ENCODE data around the gene NPPA. TPM values are rescaled to one million over a fixed set of nuclear protein-coding genes. Genes with fewer than 3 reads are reported as not detected.
A peak's percentile ranks its signal among the peaks of the same experiment; 100 is the strongest.

Gene NPPA
- total and polyA plus RNA-seq, 9 of the 15 experiments (the other 6 are each of a cell fraction or from before 2014, with no cell fraction given), result not detected

DNA sequence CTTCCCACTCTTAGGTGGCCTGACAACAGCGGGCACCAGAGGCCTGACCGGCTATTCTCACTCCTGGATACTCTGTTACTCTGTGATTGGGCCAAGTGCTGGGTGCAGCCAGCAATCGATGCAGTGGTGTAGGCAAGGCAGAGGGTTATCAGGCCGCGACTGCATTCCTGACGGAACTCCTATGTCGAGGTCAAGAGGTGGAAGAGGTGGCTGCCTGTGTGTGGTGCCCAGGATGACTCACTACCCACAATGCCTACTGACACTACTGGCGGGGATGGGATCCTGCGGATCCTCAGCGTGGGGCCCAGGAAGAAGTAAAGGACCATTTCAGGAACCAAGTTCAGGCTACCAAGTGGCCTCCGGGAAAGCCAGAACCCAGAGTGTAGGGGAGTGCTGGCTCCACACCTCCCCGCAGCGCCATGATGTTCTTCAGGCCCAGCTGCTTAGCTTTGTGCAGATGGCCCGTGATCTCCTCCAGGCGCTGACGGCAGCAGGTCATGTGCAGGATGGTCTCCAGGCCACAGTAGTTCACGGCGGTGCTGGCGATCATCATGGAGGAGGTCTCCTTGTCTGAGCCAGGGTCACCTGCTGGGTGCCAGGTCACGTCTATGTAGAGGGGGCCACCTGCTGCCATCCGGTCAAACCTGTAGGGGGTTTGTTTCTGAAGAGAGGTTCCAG, 46.7 kb downstream of the NPPA start:
- ChIA-PET POLR2A (interaction anchor here (4.5 to 4.9 kb wide), 2 partner anchors 10 to 108 kb away, joined by 75 to 80 read pairs; no protein-coding TSS in a partner anchor), CTCF (ENCODE audit: low intra/inter-chr PET ratio) (no interaction called here)
- Histone ChIP-seq H3K9me3 (replicated peaks; ENCODE audit: control insufficient read depth, insufficient read depth, low read depth, low read length) (no peaks in the 10 kb centered on the region), H3K4me2 (ENCODE audit: insufficient read depth, low read length) (peak overlapping the region; percentile 92), H3K9me1 (ENCODE audit: control insufficient read depth, insufficient read depth, low read length) (no peaks in the 10 kb centered on the region), H3K9ac (ENCODE audit: insufficient read depth in 1 of 2, low read depth in 2 of 2, low read length in 2 of 2) (peak overlapping the region; percentile 71 to 89), H3K27me3 (ENCODE audit: control insufficient read depth in 2 of 2, insufficient read depth in 2 of 2, low read length in 2 of 2) (no peaks in the 10 kb centered on the region), H4K20me1 (replicated peaks; ENCODE audit: control insufficient read depth, insufficient read depth, low read length) (0 out of 2 replicates have a peak, but pooled peaks cover 5% of the 10 kb centered on the region), H3K27ac (ENCODE audit: extremely low read depth, low read depth, low read length) (peak overlapping the region; percentile 100), H3K36me3 (ENCODE audit: control insufficient read depth, insufficient read depth, low read length) (peaks cover 49% of the 10 kb centered on the region), H2AFZ (ENCODE audit: low read depth, low read length) (no peak overlapping the region), H3K4me3 (peak overlapping the region; percentile 81), H3K79me2 (ENCODE audit: control insufficient read depth, insufficient read depth, low read length) (peaks cover 79% of the 10 kb centered on the region), H3K4me1 (replicated peaks in 1 of 2; ENCODE audit: control insufficient read depth in 2 of 2, insufficient read depth in 2 of 2, low read length in 2 of 2) (peaks cover 64 to 72% of the 10 kb centered on the region in 2 experiments)
- FAIRE-seq (no peak), ATAC-seq (no peak), DNase-seq (ENCODE audit: extremely low read depth in 1 of 4, low spot score in 3 of 4) (peak in 3 of 4 experiments; percentile 46 to 68 (median 56))
- 27% methylated on average over 21 of the region's 21 CpGs for WGBS (ENCODE audit: insufficient coverage, low coverage, missing lambda C conversion rate)
- no TSS peak for BruUV-seq (replicated peaks)
- in situ Hi-C loops (cut with MboI), result no loop called here
- intact Hi-C loops (cut with micrococcal nuclease), result loop anchor here (5.0 kb wide), 1 partner anchor 181 kb away; the partner anchor contains the start of gene MFN2
- TF ChIP-seq, protein P1, sequence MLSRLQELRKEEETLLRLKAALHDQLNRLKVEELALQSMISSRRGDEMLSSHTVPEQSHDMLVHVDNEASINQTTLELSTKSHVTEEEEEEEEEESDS (CRISPR knock-in tag; IDR thresholded peaks at IDR 0.05), result no peak
- TF ChIP-seq ZBED1 (IDR thresholded peaks at IDR 0.05) (no peak), MEIS2 (IDR thresholded peaks at IDR 0.05; ENCODE audit: partially characterized antibody) (no peak), ZNF583 (CRISPR knock-in tag; IDR thresholded peaks at IDR 0.05) (0 out of 2 replicates have a peak, but pooled peaks have one; percentile 22), SMAD2 (IDR thresholded peaks at IDR 0.05; ENCODE audit: low read depth, low read length) (no peak), HDAC1 (IDR thresholded peaks at IDR 0.05) (0 out of 4 replicates have a peak, but pooled peaks of 1 of the 2 experiments have one; percentile 35), EP300 (IDR thresholded peaks at IDR 0.05; ENCODE audit: low read length) (no peak), CAMTA2 (CRISPR knock-in tag; conservative IDR thresholded peaks at IDR 0.05) (no peak)
- TF ChIP-seq, protein P2, sequence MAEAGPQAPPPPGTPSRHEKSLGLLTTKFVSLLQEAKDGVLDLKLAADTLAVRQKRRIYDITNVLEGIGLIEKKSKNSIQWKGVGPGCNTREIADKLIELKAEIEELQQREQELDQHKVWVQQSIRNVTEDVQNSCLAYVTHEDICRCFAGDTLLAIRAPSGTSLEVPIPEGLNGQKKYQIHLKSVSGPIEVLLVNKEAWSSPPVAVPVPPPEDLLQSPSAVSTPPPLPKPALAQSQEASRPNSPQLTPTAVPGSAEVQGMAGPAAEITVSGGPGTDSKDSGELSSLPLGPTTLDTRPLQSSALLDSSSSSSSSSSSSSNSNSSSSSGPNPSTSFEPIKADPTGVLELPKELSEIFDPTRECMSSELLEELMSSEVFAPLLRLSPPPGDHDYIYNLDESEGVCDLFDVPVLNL (CRISPR knock-in tag; IDR thresholded peaks at IDR 0.05; ENCODE audit: low read depth), result no peak
- TF ChIP-seq, protein P3, sequence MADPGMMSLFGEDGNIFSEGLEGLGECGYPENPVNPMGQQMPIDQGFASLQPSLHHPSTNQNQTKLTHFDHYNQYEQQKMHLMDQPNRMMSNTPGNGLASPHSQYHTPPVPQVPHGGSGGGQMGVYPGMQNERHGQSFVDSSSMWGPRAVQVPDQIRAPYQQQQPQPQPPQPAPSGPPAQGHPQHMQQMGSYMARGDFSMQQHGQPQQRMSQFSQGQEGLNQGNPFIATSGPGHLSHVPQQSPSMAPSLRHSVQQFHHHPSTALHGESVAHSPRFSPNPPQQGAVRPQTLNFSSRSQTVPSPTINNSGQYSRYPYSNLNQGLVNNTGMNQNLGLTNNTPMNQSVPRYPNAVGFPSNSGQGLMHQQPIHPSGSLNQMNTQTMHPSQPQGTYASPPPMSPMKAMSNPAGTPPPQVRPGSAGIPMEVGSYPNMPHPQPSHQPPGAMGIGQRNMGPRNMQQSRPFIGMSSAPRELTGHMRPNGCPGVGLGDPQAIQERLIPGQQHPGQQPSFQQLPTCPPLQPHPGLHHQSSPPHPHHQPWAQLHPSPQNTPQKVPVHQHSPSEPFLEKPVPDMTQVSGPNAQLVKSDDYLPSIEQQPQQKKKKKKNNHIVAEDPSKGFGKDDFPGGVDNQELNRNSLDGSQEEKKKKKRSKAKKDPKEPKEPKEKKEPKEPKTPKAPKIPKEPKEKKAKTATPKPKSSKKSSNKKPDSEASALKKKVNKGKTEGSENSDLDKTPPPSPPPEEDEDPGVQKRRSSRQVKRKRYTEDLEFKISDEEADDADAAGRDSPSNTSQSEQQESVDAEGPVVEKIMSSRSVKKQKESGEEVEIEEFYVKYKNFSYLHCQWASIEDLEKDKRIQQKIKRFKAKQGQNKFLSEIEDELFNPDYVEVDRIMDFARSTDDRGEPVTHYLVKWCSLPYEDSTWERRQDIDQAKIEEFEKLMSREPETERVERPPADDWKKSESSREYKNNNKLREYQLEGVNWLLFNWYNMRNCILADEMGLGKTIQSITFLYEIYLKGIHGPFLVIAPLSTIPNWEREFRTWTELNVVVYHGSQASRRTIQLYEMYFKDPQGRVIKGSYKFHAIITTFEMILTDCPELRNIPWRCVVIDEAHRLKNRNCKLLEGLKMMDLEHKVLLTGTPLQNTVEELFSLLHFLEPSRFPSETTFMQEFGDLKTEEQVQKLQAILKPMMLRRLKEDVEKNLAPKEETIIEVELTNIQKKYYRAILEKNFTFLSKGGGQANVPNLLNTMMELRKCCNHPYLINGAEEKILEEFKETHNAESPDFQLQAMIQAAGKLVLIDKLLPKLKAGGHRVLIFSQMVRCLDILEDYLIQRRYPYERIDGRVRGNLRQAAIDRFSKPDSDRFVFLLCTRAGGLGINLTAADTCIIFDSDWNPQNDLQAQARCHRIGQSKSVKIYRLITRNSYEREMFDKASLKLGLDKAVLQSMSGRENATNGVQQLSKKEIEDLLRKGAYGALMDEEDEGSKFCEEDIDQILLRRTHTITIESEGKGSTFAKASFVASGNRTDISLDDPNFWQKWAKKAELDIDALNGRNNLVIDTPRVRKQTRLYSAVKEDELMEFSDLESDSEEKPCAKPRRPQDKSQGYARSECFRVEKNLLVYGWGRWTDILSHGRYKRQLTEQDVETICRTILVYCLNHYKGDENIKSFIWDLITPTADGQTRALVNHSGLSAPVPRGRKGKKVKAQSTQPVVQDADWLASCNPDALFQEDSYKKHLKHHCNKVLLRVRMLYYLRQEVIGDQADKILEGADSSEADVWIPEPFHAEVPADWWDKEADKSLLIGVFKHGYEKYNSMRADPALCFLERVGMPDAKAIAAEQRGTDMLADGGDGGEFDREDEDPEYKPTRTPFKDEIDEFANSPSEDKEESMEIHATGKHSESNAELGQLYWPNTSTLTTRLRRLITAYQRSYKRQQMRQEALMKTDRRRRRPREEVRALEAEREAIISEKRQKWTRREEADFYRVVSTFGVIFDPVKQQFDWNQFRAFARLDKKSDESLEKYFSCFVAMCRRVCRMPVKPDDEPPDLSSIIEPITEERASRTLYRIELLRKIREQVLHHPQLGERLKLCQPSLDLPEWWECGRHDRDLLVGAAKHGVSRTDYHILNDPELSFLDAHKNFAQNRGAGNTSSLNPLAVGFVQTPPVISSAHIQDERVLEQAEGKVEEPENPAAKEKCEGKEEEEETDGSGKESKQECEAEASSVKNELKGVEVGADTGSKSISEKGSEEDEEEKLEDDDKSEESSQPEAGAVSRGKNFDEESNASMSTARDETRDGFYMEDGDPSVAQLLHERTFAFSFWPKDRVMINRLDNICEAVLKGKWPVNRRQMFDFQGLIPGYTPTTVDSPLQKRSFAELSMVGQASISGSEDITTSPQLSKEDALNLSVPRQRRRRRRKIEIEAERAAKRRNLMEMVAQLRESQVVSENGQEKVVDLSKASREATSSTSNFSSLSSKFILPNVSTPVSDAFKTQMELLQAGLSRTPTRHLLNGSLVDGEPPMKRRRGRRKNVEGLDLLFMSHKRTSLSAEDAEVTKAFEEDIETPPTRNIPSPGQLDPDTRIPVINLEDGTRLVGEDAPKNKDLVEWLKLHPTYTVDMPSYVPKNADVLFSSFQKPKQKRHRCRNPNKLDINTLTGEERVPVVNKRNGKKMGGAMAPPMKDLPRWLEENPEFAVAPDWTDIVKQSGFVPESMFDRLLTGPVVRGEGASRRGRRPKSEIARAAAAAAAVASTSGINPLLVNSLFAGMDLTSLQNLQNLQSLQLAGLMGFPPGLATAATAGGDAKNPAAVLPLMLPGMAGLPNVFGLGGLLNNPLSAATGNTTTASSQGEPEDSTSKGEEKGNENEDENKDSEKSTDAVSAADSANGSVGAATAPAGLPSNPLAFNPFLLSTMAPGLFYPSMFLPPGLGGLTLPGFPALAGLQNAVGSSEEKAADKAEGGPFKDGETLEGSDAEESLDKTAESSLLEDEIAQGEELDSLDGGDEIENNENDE (IDR thresholded peaks at IDR 0.05; ENCODE audit: low read depth, low read length), result no peak

Data from K562 (cell line).